NB4 (cell line): ENCODE results near the gene MMEL1.

Experiments
- CTCF ChIP-seq: IDR thresholded peaks from one replicate; pipeline ENCODE4 v1.5.1; 2012; ENCODE audit warnings: low read depth, low read length
- MAX ChIP-seq: IDR thresholded peaks from 2 replicates; pipeline ENCODE4 v1.6.1; 2011; ENCODE audit warnings: low read depth, low read length
- MYC ChIP-seq: IDR thresholded peaks from 2 replicates; pipeline ENCODE4 v1.6.1; 2011; ENCODE audit warnings: low read depth, low read length
- POLR2A ChIP-seq: IDR thresholded peaks from 2 replicates; pipeline ENCODE4 v1.6.1; 2011; ENCODE audit warnings: mild to moderate bottlenecking; ENCODE audit not compliant: insufficient read length; ENCODE audit errors: extremely low read depth

GRCh38 chr1:2561446-2561845 lies 71.4 kb downstream of the MMEL1 start:
- TF ChIP-seq POLR2A: no peak
- TF ChIP-seq CTCF: no peak
- no peak for TF ChIP-seq MAX
- TF ChIP-seq MYC: no peak
